Caco-2 (cell line): ENCODE results near the gene PPFIBP2. TPM values are rescaled to one million over a fixed set of nuclear protein-coding genes. Genes with fewer than 3 reads are reported as not detected.

Experiments
- BruUV-seq: library from RNA; stranded (reverse); fragments of 400-500 nt; replicated peaks from 2 replicates; lab custom pipeline; 2021; lab: Mats Ljungman, UMichigan
- CTCF ChIA-PET: fragments of 300-600 bp; sonication (Branson Sonifier 250); formaldehyde crosslinking; loops from one replicate; lab custom pipeline; 2022; ENCODE audit warnings: antibody characterized with exemption; lab: Charles Lee
- POLR2A ChIA-PET: fragments of 300-600 bp; sonication (Branson Sonifier 250); formaldehyde crosslinking; loops from one replicate; lab custom pipeline; 2022; ENCODE audit warnings: antibody characterized with exemption; lab: Charles Lee
- DNase-seq, 2 experiments: peaks; one replicate each; pipeline versions ENCODE4 v3.0.0 to v3.0.0-alpha.2; 2020 to 2022
- H3K27me3 ChIP-seq: replicated peaks from 2 replicates; pipeline ENCODE4 v1.6.0; 2011; ENCODE audit warnings: low read length; ENCODE audit not compliant: control insufficient read depth, insufficient read depth
- H3K36me3 ChIP-seq: 2 replicates; pipeline ENCODE4 v1.5.1; 2011; ENCODE audit warnings: low read length; ENCODE audit not compliant: control insufficient read depth, insufficient read depth
- H3K4me1 ChIP-seq: fragments of 250-450 bp; sonication (Bioruptor Pico); 2 replicates; pipeline ENCODE4 v1.5.1; 2020; ENCODE audit warnings: mild to moderate bottlenecking
- H3K4me3 ChIP-seq: 2 replicates; pipeline ENCODE4 v1.5.1; 2011; ENCODE audit warnings: low read depth, mild to moderate bottlenecking, control low read depth, low read length
- H3K9me3 ChIP-seq: fragments of 250-450 bp; sonication (Bioruptor Pico); 2 replicates; pipeline ENCODE4 v1.5.1; 2020; ENCODE audit warnings: mild to moderate bottlenecking, moderate library complexity
- H3K27ac Mint-ChIP-seq: one replicate; pipeline ENCODE4 v1.8.0; 2022; ENCODE audit warnings: mixed read lengths; ENCODE audit not compliant: unreplicated experiment
- H3K27me3 Mint-ChIP-seq: one replicate; pipeline ENCODE4 v1.8.0; 2022; ENCODE audit warnings: mixed read lengths; ENCODE audit not compliant: insufficient read depth, unreplicated experiment
- H3K36me3 Mint-ChIP-seq: one replicate; pipeline ENCODE4 v1.8.0; 2022; ENCODE audit warnings: mild to moderate bottlenecking, mixed read lengths; ENCODE audit not compliant: insufficient read depth, unreplicated experiment
- H3K4me1 Mint-ChIP-seq: one replicate; pipeline ENCODE4 v1.8.0; 2022; ENCODE audit warnings: low read depth, mixed read lengths; ENCODE audit not compliant: unreplicated experiment
- H3K4me3 Mint-ChIP-seq: one replicate; pipeline ENCODE4 v1.8.0; 2022; ENCODE audit warnings: mild to moderate bottlenecking, moderate library complexity, mixed read lengths; ENCODE audit not compliant: unreplicated experiment
- H3K9me3 Mint-ChIP-seq: one replicate; pipeline ENCODE4 v1.8.0; 2022; ENCODE audit warnings: mixed read lengths; ENCODE audit not compliant: unreplicated experiment
- CTCF ChIP-seq, 2 experiments: fragments of 200-600 bp in 1 of 2; IDR thresholded peaks; 1 replicate in 1 of 2; 2 replicates in 1 of 2; pipeline versions ENCODE4 v1.5.1 to v1.8.0; 2011 to 2022; ENCODE audit warnings: antibody characterized with exemption in 1 of 2, control low read depth in 1 of 2, inconsistent platforms in 1 of 2, low read depth in 1 of 2, low read length in 1 of 2, mild to moderate bottlenecking in 1 of 2, moderate library complexity in 1 of 2; ENCODE audit not compliant: insufficient read depth in 1 of 2, severe bottlenecking in 1 of 2, unreplicated experiment in 1 of 2
- intact Hi-C: fragments of 100-400 bp; cut with micrococcal nuclease; formaldehyde crosslinking; loops from one replicate; pipeline ENCODE4 v1.10.0; 2022; ENCODE audit not compliant: unreplicated experiment
- total RNA-seq: library from RNA; stranded (reverse); gene quantifications from 2 replicates; pipeline ENCODE4 v1.2.3, GENCODE V29; 2022

Gene PPFIBP2
- total RNA-seq, 1 experiment from 2014 or later = 72.5 TPM

- Histone ChIP-seq H3K27me3 (no peaks in the 10 kb centered on the region), H3K9me3 (no peaks in the 10 kb centered on the region), H3K36me3 (peaks cover 18% of the 10 kb centered on the region), H3K4me3 (no peak overlapping the region), H3K4me1 (peaks cover 11% of the 10 kb centered on the region)
- DNase-seq = no peak
- ChIA-PET POLR2A (no interaction called here), CTCF (no interaction called here)
- Mint-ChIP-seq H3K27me3 (no peaks in the 10 kb centered on the region), H3K4me3 (no peak overlapping the region), H3K4me1 (no peaks in the 10 kb centered on the region), H3K9me3 (no peaks in the 10 kb centered on the region), H3K36me3 (peaks cover 81% of the 10 kb centered on the region), H3K27ac (no peak overlapping the region)
- intact Hi-C loops = no loop called here
- TF ChIP-seq CTCF (IDR thresholded peaks at IDR 0.05; ENCODE audit: insufficient read depth in 1 of 2, low read depth in 1 of 2, low read length in 1 of 2, severe bottlenecking in 1 of 2, unreplicated experiment in 1 of 2) = no peak
- no TSS peak for BruUV-seq
Measured at GRCh38 chr11:7628660-7629059, 114.9 kb downstream of the PPFIBP2 start.

- Mint-ChIP-seq H3K4me3 (no peak overlapping the region), H3K27ac (no peak overlapping the region), H3K9me3 (no peaks in the 10 kb centered on the region), H3K4me1 (no peaks in the 10 kb centered on the region), H3K27me3 (no peaks in the 10 kb centered on the region), H3K36me3 (peaks cover 79% of the 10 kb centered on the region)
- Histone ChIP-seq H3K27me3 (no peaks in the 10 kb centered on the region), H3K36me3 (peaks cover 19% of the 10 kb centered on the region), H3K4me3 (no peak overlapping the region), H3K4me1 (peaks cover 11% of the 10 kb centered on the region), H3K9me3 (no peaks in the 10 kb centered on the region)
- ChIA-PET CTCF (no interaction called here), POLR2A (no interaction called here)
- intact Hi-C loops = no loop called here
- BruUV-seq = no TSS peak
- TF ChIP-seq CTCF (IDR thresholded peaks at IDR 0.05; ENCODE audit: insufficient read depth in 1 of 2, low read depth in 1 of 2, low read length in 1 of 2, severe bottlenecking in 1 of 2, unreplicated experiment in 1 of 2) = no peak
- DNase-seq = no peak
Measured at GRCh38 chr11:7630002-7630401, 116.2 kb downstream of the PPFIBP2 start.

- no peaks in the 10 kb centered on the region for H3K9me3 Mint-ChIP-seq
- POLR2A ChIA-PET = no interaction called here
- H3K9me3 ChIP-seq = no peaks in the 10 kb centered on the region
- H3K4me3 Mint-ChIP-seq = no peak overlapping the region
- no peaks in the 10 kb centered on the region for H3K27me3 ChIP-seq
- CTCF ChIA-PET = no interaction called here
- intact Hi-C loops = no loop called here
- H3K4me1 Mint-ChIP-seq = no peaks in the 10 kb centered on the region
- no peak for DNase-seq
- no peaks in the 10 kb centered on the region for H3K27me3 Mint-ChIP-seq
- peaks cover 80% of the 10 kb centered on the region for H3K36me3 Mint-ChIP-seq
- H3K36me3 ChIP-seq = peaks cover 13% of the 10 kb centered on the region
- H3K27ac Mint-ChIP-seq = no peak overlapping the region
- TF ChIP-seq CTCF (IDR thresholded peaks at IDR 0.05; ENCODE audit: insufficient read depth in 1 of 2, low read depth in 1 of 2, low read length in 1 of 2, severe bottlenecking in 1 of 2, unreplicated experiment in 1 of 2) = no peak
- H3K4me1 ChIP-seq = peaks cover 11% of the 10 kb centered on the region
- no TSS peak for BruUV-seq
- no peak overlapping the region for H3K4me3 ChIP-seq
Measured at GRCh38 chr11:7632211-7632610, 118.4 kb downstream of the PPFIBP2 start.
